ENCODE results near the gene HOOK1. TPM values are rescaled to one million over a fixed set of nuclear protein-coding genes. Genes with fewer than 3 reads are reported as not detected.

HOOK1 gene
- polyA plus RNA-seq (ENCODE audit: insufficient read length in 10 of 10): 1 to 10 TPM; 1.2 to 4.5 (median 2.3) TPM
- long read RNA-seq, donor 1: 0 reads
- long read RNA-seq, donor 2: 0 reads
- long read RNA-seq, donor 3: 0 reads
- long read RNA-seq, donor 4: 0 reads
- long read RNA-seq, donor 5: 0 reads
- long read RNA-seq, donor 6: 0 reads
- long read RNA-seq, donor 7: 0 reads
- long read RNA-seq, donor 8, full-length matches to known transcripts: 1 of 1 reads
- long read RNA-seq, donor 8, partial matches to known transcripts: 0 of 1 reads
- long read RNA-seq, donor 8, other reads (novel, unspliced or antisense): 0 of 1 reads
- long read RNA-seq, donor 9: 0 reads

- DNase-seq: peak in 1 of 3 donors; percentile 26
Observed at GRCh38 chr1:59814901-59815825, at the start of gene HOOK1. Gene HOOK1 (plus strand): TSS chr1:59814949. CDS start chr1:59815118, 169 bp downstream.

- no peak for DNase-seq
Observed at GRCh38 chr1:59765011-59765730, 49.6 kb upstream of the HOOK1 start.

- no peak for DNase-seq
Observed at GRCh38 chr1:59766227-59766855, 48.4 kb upstream of the HOOK1 start.

GRCh38 chr1:59767119-59767518 lies 47.6 kb upstream of the HOOK1 start:
- no peak for DNase-seq

- DNase-seq: no peak
Observed at GRCh38 chr1:59768792-59769735, 45.7 kb upstream of the HOOK1 start.

GRCh38 chr1:59769736-59770095 lies 45.0 kb upstream of the HOOK1 start:
- no peak for DNase-seq

- DNase-seq: no peak
Observed at GRCh38 chr1:59771361-59771760, 43.4 kb upstream of the HOOK1 start.

GRCh38 chr1:59775480-59775879 lies 39.3 kb upstream of the HOOK1 start:
- DNase-seq: no peak

- DNase-seq: no peak
Observed at GRCh38 chr1:59776960-59777852, 37.5 kb upstream of the HOOK1 start.

- no peak for DNase-seq
Observed at GRCh38 chr1:59779949-59780348, 34.8 kb upstream of the HOOK1 start.

GRCh38 chr1:59788825-59789224 lies 25.9 kb upstream of the HOOK1 start:
- no peak for DNase-seq

- DNase-seq: no peak
Observed at GRCh38 chr1:59798600-59798999, 16.1 kb upstream of the HOOK1 start.

GRCh38 chr1:59803458-59804038 lies 11.2 kb upstream of the HOOK1 start:
- DNase-seq: no peak

GRCh38 chr1:59804301-59804700 lies 10.4 kb upstream of the HOOK1 start:
- no peak for DNase-seq

- DNase-seq: no peak
Observed at GRCh38 chr1:59805554-59805953, 9.2 kb upstream of the HOOK1 start.

GRCh38 chr1:59814180-59814900 lies 409 bp upstream of the HOOK1 start:
- DNase-seq: peak; percentile 54 to 59 (median 55)

- no peak for DNase-seq
Observed at GRCh38 chr1:59815892-59816291, 1.1 kb downstream of the HOOK1 start.

- no peak for DNase-seq
Observed at GRCh38 chr1:59816318-59816878, 1.6 kb downstream of the HOOK1 start.
